ENCODE results near the gene RHBG. TPM values are rescaled to one million over a fixed set of nuclear protein-coding genes. Genes with fewer than 3 reads are reported as not detected.
"Not testable (repeated sequence)": the region's sequence is repeated elsewhere in the genome, so short reads cannot be mapped to it uniquely, and the experiment has no call there.

The RHBG gene
- total RNA-seq, 2 donors from 2014 or later = 0.85 TPM; not detected in 1

GRCh38 chr1:156368157-156368658, 803 bp upstream of the RHBG start:
- Histone ChIP-seq H3K4me1 (replicated peaks) (no peaks in the 10 kb centered on the region), H3K36me3 (no peaks in the 10 kb centered on the region), H3K4me3 (no peak overlapping the region), H3K27me3 (replicated peaks; ENCODE audit: insufficient read depth) (no peaks in the 10 kb centered on the region), H3K9me3 (no peaks in the 10 kb centered on the region), H3K27ac (no peak overlapping the region)
- 79% methylated on average over 7 of the region's 7 CpGs for WGBS
- TF ChIP-seq POLR2AphosphoS5 (IDR thresholded peaks at IDR 0.05) (no peak), POLR2A (IDR thresholded peaks at IDR 0.05) (no peak)
- TF ChIP-seq, protein P1, sequence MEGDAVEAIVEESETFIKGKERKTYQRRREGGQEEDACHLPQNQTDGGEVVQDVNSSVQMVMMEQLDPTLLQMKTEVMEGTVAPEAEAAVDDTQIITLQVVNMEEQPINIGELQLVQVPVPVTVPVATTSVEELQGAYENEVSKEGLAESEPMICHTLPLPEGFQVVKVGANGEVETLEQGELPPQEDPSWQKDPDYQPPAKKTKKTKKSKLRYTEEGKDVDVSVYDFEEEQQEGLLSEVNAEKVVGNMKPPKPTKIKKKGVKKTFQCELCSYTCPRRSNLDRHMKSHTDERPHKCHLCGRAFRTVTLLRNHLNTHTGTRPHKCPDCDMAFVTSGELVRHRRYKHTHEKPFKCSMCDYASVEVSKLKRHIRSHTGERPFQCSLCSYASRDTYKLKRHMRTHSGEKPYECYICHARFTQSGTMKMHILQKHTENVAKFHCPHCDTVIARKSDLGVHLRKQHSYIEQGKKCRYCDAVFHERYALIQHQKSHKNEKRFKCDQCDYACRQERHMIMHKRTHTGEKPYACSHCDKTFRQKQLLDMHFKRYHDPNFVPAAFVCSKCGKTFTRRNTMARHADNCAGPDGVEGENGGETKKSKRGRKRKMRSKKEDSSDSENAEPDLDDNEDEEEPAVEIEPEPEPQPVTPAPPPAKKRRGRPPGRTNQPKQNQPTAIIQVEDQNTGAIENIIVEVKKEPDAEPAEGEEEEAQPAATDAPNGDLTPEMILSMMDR (IDR thresholded peaks at IDR 0.05) = no peak
- intact Hi-C loops (cut with DNase I) = no loop called here
- DNase-seq (ENCODE audit: low spot score) = no peak

- intact Hi-C loops (cut with DNase I); H3K27me3 ChIP-seq (replicated peaks; ENCODE audit: insufficient read depth); DNase-seq (ENCODE audit: low spot score); H3K27ac ChIP-seq; H3K4me1 ChIP-seq (replicated peaks); H3K36me3 ChIP-seq; H3K9me3 ChIP-seq: not testable (repeated sequence)
- WGBS = 98% methylated on average over 10 of the region's 10 CpGs
- peak overlapping the region in 1 of 2 donors; percentile 27 for H3K4me3 ChIP-seq
These were observed 775 bp downstream of the RHBG start for GRCh38 chr1:156369685-156370286.

DNA sequence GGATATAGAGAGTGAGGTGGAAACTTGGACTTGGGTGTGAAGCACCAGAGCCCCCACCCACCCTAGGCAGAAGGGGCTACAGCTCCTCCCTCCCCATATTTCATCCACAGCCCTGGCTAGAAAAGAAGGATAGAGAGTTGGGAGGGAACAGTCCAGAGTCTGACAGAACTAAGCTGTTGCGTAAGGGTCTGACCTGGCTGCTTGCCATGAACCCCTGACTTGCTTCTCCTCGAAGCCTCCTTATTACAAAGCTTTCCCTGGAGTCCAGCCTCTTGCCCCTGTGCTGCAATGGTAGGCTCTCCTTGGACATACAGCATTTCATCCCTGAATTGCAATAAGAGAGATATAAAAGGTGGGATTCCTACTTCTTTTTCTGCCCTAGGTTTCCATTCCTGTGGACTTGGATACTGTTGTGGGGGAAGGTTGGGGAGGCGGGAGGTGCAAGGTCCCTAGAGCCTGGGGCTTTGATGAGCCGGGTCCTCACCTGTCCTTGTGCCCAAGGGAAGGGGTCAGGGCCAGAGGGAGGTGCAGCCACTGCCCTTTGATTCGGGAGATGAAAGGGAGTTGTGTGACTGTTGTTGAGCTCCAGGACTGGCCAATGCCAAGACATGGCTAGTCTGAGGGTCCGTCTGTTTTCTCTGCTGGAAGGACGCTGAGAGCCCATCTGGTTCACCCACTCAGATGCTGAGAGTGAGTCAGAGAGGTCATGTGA, 2.7 kb downstream of the RHBG start:
- H3K4me1 ChIP-seq (replicated peaks) = no peaks in the 10 kb centered on the region
- no peak for DNase-seq (ENCODE audit: low spot score)
- no peaks in the 10 kb centered on the region for H3K36me3 ChIP-seq
- H3K27ac ChIP-seq = no peak overlapping the region
- no peak overlapping the region for H3K4me3 ChIP-seq
- no peaks in the 10 kb centered on the region for H3K9me3 ChIP-seq
- 52% methylated on average over 7 of the region's 7 CpGs for WGBS
- intact Hi-C loops (cut with DNase I) = no loop called here
- TF ChIP-seq, protein P1 (IDR thresholded peaks at IDR 0.05) = no peak
- TF ChIP-seq POLR2A (IDR thresholded peaks at IDR 0.05) = no peak
- no peak for TF ChIP-seq POLR2AphosphoS5 (IDR thresholded peaks at IDR 0.05)
- H3K27me3 ChIP-seq (replicated peaks; ENCODE audit: insufficient read depth) = no peaks in the 10 kb centered on the region

DNA sequence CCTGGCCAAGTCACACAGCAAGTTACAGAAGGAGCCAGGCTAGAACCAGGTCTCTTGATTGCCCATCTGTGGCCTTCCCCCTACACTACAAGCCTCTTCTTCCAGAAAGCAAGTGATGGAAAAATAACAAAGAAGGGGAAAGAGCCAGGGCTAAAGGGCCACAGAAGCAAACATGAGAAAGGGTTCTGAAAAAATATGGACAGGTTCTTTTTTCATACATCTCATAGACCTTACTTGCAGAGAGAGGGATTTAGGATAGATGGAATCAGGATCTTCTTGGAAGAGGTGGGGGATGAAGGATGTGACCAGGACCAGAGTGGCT, 3.2 kb downstream of the RHBG start:
- no peak overlapping the region for H3K4me3 ChIP-seq
- intact Hi-C loops (cut with DNase I) = no loop called here
- H3K4me1 ChIP-seq (replicated peaks) = no peaks in the 10 kb centered on the region
- no peak for DNase-seq (ENCODE audit: low spot score)
- H3K36me3 ChIP-seq = no peaks in the 10 kb centered on the region
- H3K27me3 ChIP-seq (replicated peaks; ENCODE audit: insufficient read depth) = no peaks in the 10 kb centered on the region
- no peaks in the 10 kb centered on the region for H3K9me3 ChIP-seq
- H3K27ac ChIP-seq = no peak overlapping the region
- TF ChIP-seq POLR2AphosphoS5 (IDR thresholded peaks at IDR 0.05) = no peak

DNA sequence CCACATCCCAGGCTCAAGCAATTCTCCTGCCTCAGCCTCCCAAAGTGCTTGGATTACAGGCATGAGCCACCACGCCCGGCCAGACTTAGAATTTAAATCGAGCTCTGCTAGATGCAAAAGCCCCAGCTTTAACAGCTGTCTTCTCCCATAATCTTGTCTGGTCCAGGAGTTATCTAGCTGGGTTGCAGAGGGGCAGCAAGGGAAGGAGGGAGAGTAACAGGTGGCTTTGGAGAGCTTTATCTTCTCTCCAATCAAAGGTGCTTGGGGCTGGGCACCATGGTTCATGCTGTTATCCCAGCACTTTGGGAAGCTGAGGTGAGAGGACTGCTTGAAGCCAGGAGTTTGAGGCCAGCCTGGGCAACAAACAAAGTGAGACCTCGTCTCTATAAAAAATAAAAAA, 3.9 kb downstream of the RHBG start:
- DNase-seq (ENCODE audit: low spot score) = no peak
- intact Hi-C loops (cut with DNase I) = no loop called here
- no peaks in the 10 kb centered on the region for H3K9me3 ChIP-seq
- H3K27me3 ChIP-seq (replicated peaks; ENCODE audit: insufficient read depth) = no peaks in the 10 kb centered on the region
- no peaks in the 10 kb centered on the region for H3K4me1 ChIP-seq (replicated peaks)
- TF ChIP-seq POLR2AphosphoS5 (IDR thresholded peaks at IDR 0.05) = no peak
- no peak overlapping the region for H3K4me3 ChIP-seq
- no peaks in the 10 kb centered on the region for H3K36me3 ChIP-seq
- no peak overlapping the region for H3K27ac ChIP-seq
- WGBS = 76% methylated on average over 4 of the region's 4 CpGs

DNA sequence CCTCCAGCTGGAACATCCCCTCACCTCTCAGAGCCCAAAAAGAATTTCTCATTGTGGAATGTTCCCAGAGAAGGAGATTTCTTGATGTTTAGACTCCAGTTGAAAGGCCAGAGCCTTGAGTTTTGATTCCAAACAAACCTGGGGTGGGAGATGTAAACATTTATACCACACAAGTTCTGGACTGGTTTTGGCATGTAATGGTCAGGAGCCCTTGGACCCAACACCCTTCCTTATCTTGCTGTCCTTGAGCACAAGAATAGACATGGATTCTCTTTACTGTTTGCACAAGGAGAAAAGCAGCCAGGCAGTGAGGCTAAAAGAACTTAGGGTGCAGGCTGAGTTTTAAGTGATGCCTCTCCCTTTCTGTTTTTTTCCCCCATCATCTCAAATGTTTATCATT, 4.5 kb downstream of the RHBG start:
- H3K4me3 ChIP-seq = no peak overlapping the region
- TF ChIP-seq, protein P1 (IDR thresholded peaks at IDR 0.05) = no peak
- no peak for TF ChIP-seq POLR2A (IDR thresholded peaks at IDR 0.05)
- TF ChIP-seq POLR2AphosphoS5 (IDR thresholded peaks at IDR 0.05) = no peak
- no peaks in the 10 kb centered on the region for H3K4me1 ChIP-seq (replicated peaks)
- intact Hi-C loops (cut with DNase I) = no loop called here
- no peak overlapping the region for H3K27ac ChIP-seq
- no peaks in the 10 kb centered on the region for H3K36me3 ChIP-seq
- DNase-seq (ENCODE audit: low spot score) = no peak
- no peaks in the 10 kb centered on the region for H3K9me3 ChIP-seq
- no peaks in the 10 kb centered on the region for H3K27me3 ChIP-seq (replicated peaks; ENCODE audit: insufficient read depth)

Measured in prostate gland (tissue), 2 donors.